ENCODE results near the gene ABCA6. TPM values are rescaled to one million over a fixed set of nuclear protein-coding genes. Genes with fewer than 3 reads are reported as not detected.

Gene ABCA6
- total RNA-seq, 1 donor: 30.4 TPM

DNA sequence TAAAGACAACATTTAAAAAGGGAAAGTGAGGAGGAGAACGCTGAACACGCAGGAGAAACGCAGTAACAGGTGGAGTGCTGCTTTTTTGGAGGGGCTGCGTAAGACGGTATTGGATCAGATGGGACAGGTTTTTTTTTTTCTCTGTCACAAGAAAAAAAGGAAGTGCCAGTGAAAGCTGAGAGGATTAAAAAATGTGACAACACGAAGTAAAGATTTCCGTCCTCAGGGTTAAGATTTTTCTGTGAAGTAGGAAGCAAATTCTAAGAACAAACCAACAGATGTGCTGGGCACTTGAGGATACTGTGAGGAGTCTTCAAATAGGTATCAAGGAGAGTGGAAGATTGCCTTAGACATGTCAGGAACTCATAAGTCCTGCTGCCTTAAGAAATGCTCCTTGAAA is 75.2 kb downstream of the ABCA6 start:
- Histone ChIP-seq H3K4me3 (ENCODE audit: insufficient read depth, low read length) (no peak overlapping the region), H3K27me3 (ENCODE audit: insufficient read depth, low read length) (no peaks in the 10 kb centered on the region), H3K36me3 (ENCODE audit: insufficient read depth, low read length) (no peaks in the 10 kb centered on the region), H3K79me2 (ENCODE audit: insufficient read depth, low read length) (no peaks in the 10 kb centered on the region), H3K4me1 (ENCODE audit: insufficient read depth, low read length) (peaks cover 4% of the 10 kb centered on the region), H3K27ac (ENCODE audit: low read depth, low read length) (no peak overlapping the region), H2AFZ (ENCODE audit: low read length) (no peak overlapping the region), H3K4me2 (ENCODE audit: insufficient read depth, low read length) (no peak overlapping the region), H3K9me3 (ENCODE audit: low read depth, low read length) (no peaks in the 10 kb centered on the region), H4K20me1 (ENCODE audit: insufficient read depth, low read length) (no peaks in the 10 kb centered on the region)
- TF ChIP-seq, protein P1, sequence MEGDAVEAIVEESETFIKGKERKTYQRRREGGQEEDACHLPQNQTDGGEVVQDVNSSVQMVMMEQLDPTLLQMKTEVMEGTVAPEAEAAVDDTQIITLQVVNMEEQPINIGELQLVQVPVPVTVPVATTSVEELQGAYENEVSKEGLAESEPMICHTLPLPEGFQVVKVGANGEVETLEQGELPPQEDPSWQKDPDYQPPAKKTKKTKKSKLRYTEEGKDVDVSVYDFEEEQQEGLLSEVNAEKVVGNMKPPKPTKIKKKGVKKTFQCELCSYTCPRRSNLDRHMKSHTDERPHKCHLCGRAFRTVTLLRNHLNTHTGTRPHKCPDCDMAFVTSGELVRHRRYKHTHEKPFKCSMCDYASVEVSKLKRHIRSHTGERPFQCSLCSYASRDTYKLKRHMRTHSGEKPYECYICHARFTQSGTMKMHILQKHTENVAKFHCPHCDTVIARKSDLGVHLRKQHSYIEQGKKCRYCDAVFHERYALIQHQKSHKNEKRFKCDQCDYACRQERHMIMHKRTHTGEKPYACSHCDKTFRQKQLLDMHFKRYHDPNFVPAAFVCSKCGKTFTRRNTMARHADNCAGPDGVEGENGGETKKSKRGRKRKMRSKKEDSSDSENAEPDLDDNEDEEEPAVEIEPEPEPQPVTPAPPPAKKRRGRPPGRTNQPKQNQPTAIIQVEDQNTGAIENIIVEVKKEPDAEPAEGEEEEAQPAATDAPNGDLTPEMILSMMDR (IDR thresholded peaks at IDR 0.05; ENCODE audit: extremely low read depth, low read depth, low read length): no peak
- no peak for DNase-seq (ENCODE audit: insufficient read length, low spot score, missing footprints)

DNA sequence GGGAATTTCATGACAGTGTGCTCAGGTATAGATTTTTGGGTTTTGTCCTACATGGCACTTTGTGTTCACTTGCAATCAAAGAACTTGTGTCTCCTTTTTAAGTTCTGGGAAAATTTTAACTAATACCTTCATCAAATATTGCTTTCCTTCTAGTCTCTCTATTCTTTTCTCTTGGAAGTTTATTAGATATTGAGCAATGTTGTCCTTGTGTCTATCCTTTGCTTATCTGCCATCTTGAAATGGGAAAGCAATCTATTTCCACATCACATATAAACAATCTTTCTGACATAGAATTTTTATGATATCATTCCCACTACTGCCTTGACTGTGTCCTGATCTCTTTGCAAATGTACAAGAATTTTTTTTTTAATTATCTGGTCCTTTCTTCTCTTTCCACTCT is 76.6 kb downstream of the ABCA6 start:
- Histone ChIP-seq H3K9me3 (ENCODE audit: low read depth, low read length) (no peaks in the 10 kb centered on the region), H3K4me3 (ENCODE audit: insufficient read depth, low read length) (no peak overlapping the region), H4K20me1 (ENCODE audit: insufficient read depth, low read length) (no peaks in the 10 kb centered on the region), H3K27ac (ENCODE audit: low read depth, low read length) (no peak overlapping the region), H3K27me3 (ENCODE audit: insufficient read depth, low read length) (no peaks in the 10 kb centered on the region), H3K4me2 (ENCODE audit: insufficient read depth, low read length) (no peak overlapping the region), H3K79me2 (ENCODE audit: insufficient read depth, low read length) (no peaks in the 10 kb centered on the region), H2AFZ (ENCODE audit: low read length) (no peak overlapping the region), H3K4me1 (ENCODE audit: insufficient read depth, low read length) (peaks cover 13% of the 10 kb centered on the region), H3K36me3 (ENCODE audit: insufficient read depth, low read length) (no peaks in the 10 kb centered on the region)
- no peak for DNase-seq (ENCODE audit: insufficient read length, low spot score, missing footprints)
- TF ChIP-seq, protein P1 (IDR thresholded peaks at IDR 0.05; ENCODE audit: extremely low read depth, low read depth, low read length): no peak

DNA sequence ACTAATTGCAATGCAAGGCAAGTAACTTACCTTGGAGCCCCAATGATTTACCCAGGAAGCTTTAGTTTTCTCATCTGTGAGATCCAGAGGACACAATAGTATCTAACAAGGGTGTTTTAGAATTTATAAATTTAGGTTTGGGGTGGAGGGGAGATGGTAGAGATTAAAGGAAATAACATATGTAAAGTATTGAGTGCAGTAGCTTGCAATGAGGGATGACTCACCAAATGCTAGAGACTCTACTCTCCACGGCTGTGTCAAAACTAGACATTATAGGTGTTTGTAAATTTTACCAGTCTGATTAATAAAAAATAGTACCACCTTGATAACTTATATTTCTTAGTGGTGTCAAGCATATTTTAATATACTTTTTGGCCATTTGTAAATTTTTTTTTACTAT is 77.2 kb downstream of the ABCA6 start:
- peak; percentile 25 for DNase-seq (ENCODE audit: insufficient read length, low spot score, missing footprints)
- no peaks in the 10 kb centered on the region for H3K9me3 ChIP-seq (ENCODE audit: low read depth, low read length)

DNA sequence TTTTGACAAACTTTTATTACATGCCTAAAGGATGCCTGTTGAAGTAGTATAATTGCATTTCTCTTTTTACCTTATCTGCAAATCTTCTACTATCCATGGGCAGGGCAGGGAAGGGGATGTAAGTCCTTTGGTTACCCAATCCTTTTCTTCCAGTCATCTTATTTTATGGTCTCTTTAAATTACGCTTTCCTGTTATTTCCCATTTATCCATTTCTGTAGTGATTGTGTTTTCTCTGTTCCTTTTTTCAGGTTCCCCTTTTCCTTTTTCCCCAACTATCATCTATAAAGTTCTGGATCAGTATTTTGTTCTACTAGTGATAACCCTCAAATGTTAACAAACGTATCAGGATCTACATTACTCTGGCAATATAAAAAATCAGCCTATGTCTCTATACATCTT is 77.7 kb downstream of the ABCA6 start:
- H3K9me3 ChIP-seq (ENCODE audit: low read depth, low read length): no peaks in the 10 kb centered on the region
- TF ChIP-seq, protein P1 (IDR thresholded peaks at IDR 0.05; ENCODE audit: extremely low read depth, low read depth, low read length): no peak
- no peak overlapping the region for H3K27ac ChIP-seq (ENCODE audit: low read depth, low read length)
- no peak overlapping the region for H3K4me3 ChIP-seq (ENCODE audit: insufficient read depth, low read length)
- H3K27me3 ChIP-seq (ENCODE audit: insufficient read depth, low read length): no peaks in the 10 kb centered on the region
- DNase-seq (ENCODE audit: insufficient read length, low spot score, missing footprints): no peak
- H3K4me1 ChIP-seq (ENCODE audit: insufficient read depth, low read length): peaks cover 24% of the 10 kb centered on the region
- H2AFZ ChIP-seq (ENCODE audit: low read length): no peak overlapping the region
- H4K20me1 ChIP-seq (ENCODE audit: insufficient read depth, low read length): no peaks in the 10 kb centered on the region
- H3K36me3 ChIP-seq (ENCODE audit: insufficient read depth, low read length): no peaks in the 10 kb centered on the region
- no peaks in the 10 kb centered on the region for H3K79me2 ChIP-seq (ENCODE audit: insufficient read depth, low read length)
- no peak overlapping the region for H3K4me2 ChIP-seq (ENCODE audit: insufficient read depth, low read length)

More for the DNA sequence above, 77.2 kb downstream of the ABCA6 start:
- peaks cover 19% of the 10 kb centered on the region for H3K4me1 ChIP-seq (ENCODE audit: insufficient read depth, low read length)
- no peaks in the 10 kb centered on the region for H3K27me3 ChIP-seq (ENCODE audit: insufficient read depth, low read length)
- no peak overlapping the region for H3K4me3 ChIP-seq (ENCODE audit: insufficient read depth, low read length)
- H3K4me2 ChIP-seq (ENCODE audit: insufficient read depth, low read length): no peak overlapping the region
- H2AFZ ChIP-seq (ENCODE audit: low read length): no peak overlapping the region
- TF ChIP-seq, protein P1 (IDR thresholded peaks at IDR 0.05; ENCODE audit: extremely low read depth, low read depth, low read length): no peak
- no peaks in the 10 kb centered on the region for H3K36me3 ChIP-seq (ENCODE audit: insufficient read depth, low read length)
- no peaks in the 10 kb centered on the region for H3K79me2 ChIP-seq (ENCODE audit: insufficient read depth, low read length)
- no peaks in the 10 kb centered on the region for H4K20me1 ChIP-seq (ENCODE audit: insufficient read depth, low read length)
- H3K27ac ChIP-seq (ENCODE audit: low read depth, low read length): no peak overlapping the region

Measured in osteoblast (primary cell).